ENCODE results near the gene USP25.

USP25 gene

DNA sequence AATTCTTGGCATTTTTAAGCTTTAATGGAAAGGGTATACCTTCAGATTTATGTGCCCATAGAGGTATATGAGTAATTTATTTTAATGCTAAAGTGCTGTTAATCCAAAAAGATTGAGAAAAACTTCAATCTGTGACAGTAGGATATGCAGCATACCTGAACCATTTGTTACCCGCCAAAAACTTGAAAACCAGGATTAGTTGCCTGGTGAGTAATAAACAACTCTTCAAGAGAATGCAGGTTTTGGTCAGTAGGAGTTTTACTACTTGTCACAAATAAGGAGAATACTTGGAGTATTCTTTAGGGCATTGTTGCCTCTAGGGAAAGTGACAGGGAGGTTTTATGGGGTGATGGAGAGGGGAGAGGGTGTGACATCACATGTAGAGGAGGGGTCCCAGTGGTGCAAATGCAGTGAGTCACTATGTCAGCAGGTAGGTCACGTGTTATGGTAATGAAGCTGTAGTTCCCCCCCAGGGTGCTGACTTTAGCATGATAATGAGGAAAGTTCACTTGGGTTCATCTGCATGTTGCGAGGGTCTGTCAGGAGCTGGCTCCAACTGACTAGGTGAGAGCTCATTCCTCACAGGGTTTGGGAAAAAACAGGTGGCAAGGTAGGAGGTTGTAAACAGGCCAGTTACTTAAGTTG lies 23.1 kb downstream of the USP25 start:
- no peak for DNase-seq (ENCODE audit: low read depth, low spot score)
- H3K4me3 ChIP-seq (ENCODE audit: low read length): no peak overlapping the region

DNA sequence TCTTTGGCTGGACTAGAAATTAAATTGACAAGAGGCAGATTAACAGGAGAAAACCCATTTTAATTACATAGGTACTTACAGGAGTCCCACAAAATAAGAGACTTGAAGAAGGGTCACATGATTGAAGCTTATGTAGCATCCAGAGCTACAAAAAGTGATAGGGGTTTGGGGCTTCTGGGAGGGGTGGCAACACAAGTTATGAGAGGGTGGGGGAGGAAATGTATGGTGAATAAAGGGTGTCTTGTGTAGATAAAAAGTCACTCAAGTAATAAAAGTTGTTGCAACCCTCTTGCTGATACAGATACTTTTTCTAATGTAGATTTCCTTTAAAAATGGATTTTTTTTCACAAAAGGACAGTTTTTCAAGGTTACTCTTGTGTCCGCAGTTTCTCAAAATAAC lies 24.0 kb downstream of the USP25 start:
- no peak overlapping the region for H3K4me3 ChIP-seq (ENCODE audit: low read length)

DNA sequence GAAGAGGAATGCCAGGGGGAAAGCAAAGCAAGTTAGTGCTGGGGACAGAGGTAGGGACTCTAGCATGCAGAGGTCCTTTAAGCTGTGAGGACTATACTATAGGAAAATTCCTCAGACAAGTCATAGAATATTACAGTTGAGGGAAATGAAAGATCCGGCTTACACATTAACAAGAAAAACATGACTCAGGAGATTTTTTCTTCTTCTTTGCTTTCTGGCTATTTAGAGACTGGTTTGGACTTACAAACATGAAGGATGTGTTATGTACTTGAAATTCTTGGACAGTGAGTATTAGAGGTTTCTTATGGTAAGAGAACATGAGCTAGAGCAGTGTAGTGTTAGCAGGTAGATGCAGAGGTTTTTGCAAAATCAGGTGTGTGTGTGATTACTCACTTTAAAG lies 24.9 kb downstream of the USP25 start:
- no peak for DNase-seq (ENCODE audit: low read depth, low spot score)
- no peak overlapping the region for H3K4me3 ChIP-seq (ENCODE audit: low read length)

More for the DNA sequence above, 24.0 kb downstream of the USP25 start:
- DNase-seq (ENCODE audit: low read depth, low spot score): no peak

GRCh38 chr21:15755125-15755524 lies 25.3 kb downstream of the USP25 start:
- no peak for DNase-seq (ENCODE audit: low read depth, low spot score)
- H3K4me3 ChIP-seq (ENCODE audit: low read length): no peak overlapping the region

GRCh38 chr21:15759469-15759868 lies 29.7 kb downstream of the USP25 start:
- H3K4me3 ChIP-seq (ENCODE audit: low read length): no peak overlapping the region
- DNase-seq (ENCODE audit: low read depth, low spot score): no peak

- no peak for DNase-seq (ENCODE audit: low read depth, low spot score)
- H3K4me3 ChIP-seq (ENCODE audit: low read length): no peak overlapping the region
Measured at GRCh38 chr21:15761507-15762100, 31.8 kb downstream of the USP25 start.

DNA sequence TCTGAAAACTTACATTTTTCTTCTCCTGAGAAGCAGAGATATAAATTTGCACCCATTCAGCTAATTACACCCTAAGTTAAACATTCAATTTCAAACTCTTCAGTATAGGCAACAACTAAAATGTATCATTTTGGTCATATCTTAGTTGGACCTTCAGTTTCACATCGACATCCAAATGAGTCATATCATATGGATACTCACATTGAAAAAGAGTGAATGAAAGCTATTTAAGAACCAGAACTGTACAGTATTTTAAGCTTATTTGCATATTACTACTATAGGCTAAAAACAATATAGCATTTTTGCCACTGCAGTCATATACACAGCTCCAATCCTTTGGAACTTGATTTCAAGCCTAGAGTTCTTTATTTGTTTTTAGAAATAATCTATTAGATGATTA lies 33.6 kb downstream of the USP25 start:
- H3K4me3 ChIP-seq (ENCODE audit: low read length): no peak overlapping the region
- DNase-seq (ENCODE audit: low read depth, low spot score): no peak

GRCh38 chr21:15764878-15765277 lies 35.1 kb downstream of the USP25 start:
- no peak overlapping the region for H3K4me3 ChIP-seq (ENCODE audit: low read length)

DNA sequence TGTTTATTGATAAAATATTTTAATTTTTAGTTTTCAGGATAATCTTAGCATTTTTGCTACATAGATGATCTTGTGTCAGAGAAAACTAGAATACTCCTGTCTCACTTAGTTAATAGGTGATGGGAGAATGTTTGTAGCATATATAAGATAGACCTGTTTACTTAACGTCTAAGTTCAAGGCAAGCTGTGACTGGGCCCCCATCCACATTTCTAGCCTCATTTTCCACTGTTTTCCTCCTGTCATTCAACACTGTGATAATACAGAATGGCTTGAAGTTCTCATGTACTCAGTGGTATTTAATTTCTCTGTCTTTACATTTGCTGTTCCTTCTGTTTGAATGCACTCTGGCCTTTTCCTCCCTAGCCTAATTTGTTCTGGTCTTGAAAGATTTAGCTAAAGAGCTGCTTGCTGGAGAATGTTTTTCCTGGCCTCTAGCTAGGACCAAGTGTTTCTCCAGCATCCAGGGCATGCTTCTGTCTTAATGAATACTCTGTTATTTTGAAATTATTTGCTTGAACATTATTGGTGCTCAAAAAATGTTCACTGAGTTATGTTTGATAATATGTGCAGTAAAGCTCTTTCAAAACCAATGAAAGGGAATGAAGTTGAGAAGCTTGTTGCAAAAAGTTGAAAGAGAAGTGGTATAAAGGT lies 37.3 kb downstream of the USP25 start:
- no peak for DNase-seq (ENCODE audit: low read depth, low spot score)
- H3K4me3 ChIP-seq (ENCODE audit: low read length): no peak overlapping the region

More at GRCh38 chr21:15764878-15765277, 35.1 kb downstream of the USP25 start:
- DNase-seq (ENCODE audit: low read depth, low spot score): no peak

DNA sequence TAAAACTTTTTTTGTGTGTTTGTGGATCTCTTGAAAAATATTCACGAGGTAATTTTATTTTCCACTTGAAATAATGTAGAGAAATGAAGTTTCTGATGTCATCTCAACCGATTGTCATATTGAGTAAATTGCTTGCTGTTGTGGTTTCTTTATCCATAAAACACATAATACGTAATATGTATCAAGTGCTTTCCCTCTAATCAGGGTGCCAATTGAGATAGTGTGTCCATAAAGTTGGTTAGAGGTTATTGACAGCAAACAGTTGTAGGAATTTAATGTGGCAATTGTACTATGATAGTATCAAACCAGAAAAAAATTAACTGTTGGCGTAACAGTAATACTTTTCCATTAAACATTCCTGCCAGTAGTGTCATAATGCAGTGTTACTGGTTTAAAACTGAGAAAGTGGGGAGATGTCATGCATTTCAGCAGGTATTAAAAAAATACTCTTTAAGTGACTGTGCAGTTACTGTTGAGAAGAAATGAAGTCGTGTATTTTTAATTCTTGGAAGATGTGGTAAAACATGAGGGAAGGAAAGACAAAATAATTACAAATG lies 38.3 kb downstream of the USP25 start:
- DNase-seq (ENCODE audit: low read depth, low spot score): no peak
- no peak overlapping the region for H3K4me3 ChIP-seq (ENCODE audit: low read length)

DNA sequence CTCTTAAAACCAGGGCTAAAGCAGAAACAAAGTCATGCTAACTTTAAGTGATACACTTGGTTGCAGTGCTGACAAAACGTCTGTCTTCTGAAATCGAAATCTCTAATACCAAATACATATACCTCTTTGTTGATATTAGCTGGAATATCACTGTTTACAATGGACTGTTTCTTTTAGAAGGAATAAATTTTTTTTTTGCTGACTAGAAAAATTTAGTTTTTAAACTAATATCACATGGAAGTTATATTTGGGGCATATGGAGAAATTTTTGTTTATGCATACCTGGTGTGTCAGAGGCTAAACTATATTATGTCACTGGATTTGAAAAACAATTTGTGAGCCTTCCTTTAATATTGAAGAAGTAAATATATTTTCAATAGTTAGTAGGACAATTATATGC lies 39.1 kb downstream of the USP25 start:
- DNase-seq (ENCODE audit: low read depth, low spot score): no peak
- no peak overlapping the region for H3K4me3 ChIP-seq (ENCODE audit: low read length)

- no peak for DNase-seq (ENCODE audit: low read depth, low spot score)
- no peak overlapping the region for H3K4me3 ChIP-seq (ENCODE audit: low read length)
Measured at GRCh38 chr21:15771311-15771710, 41.5 kb downstream of the USP25 start.

DNA sequence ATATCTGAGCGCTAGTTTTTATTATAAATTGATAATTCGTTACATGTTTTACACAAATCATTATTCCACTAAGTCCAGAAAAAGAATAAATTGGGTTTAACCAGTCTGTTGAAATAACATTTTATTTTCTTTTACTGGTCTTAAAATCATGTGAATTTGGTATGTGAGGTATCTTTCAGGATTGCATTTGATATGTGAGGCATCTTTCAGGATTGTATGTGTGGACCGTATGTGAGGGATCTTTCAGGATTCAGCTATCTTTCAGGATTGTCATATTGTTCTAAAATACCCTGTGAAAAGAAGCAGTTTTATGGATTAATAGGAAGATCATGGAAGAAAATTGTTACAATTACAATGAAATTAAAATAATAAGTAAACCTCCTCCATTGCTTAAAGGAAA lies 42.9 kb downstream of the USP25 start:
- no peak overlapping the region for H3K4me3 ChIP-seq (ENCODE audit: low read length)
- DNase-seq (ENCODE audit: low read depth, low spot score): no peak

GRCh38 chr21:15774590-15774989 lies 44.8 kb downstream of the USP25 start:
- no peak for DNase-seq (ENCODE audit: low read depth, low spot score)
- no peak overlapping the region for H3K4me3 ChIP-seq (ENCODE audit: low read length)

GRCh38 chr21:15775291-15775690 lies 45.5 kb downstream of the USP25 start:
- no peak for DNase-seq (ENCODE audit: low read depth, low spot score)
- H3K4me3 ChIP-seq (ENCODE audit: low read length): no peak overlapping the region

DNA sequence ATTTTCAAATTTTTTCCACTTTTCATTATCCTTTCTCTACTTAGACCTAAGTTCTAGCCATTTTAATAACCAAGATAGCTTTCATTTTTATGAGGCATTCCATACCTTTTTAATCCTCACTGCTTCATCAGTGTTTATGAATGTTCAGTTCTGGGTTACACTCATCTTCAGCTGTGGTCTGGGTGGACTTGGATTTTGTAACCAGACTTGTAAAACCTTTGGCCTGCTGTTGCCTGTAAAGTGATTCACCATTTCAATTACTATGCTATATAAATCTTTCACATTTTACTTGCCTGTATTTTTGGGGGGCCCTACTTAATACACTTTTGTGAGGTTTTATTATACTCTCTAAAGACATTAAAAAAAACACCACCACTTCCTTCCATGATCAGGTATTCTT lies 46.2 kb downstream of the USP25 start:
- no peak for DNase-seq (ENCODE audit: low read depth, low spot score)
- H3K4me3 ChIP-seq (ENCODE audit: low read length): no peak overlapping the region

DNA sequence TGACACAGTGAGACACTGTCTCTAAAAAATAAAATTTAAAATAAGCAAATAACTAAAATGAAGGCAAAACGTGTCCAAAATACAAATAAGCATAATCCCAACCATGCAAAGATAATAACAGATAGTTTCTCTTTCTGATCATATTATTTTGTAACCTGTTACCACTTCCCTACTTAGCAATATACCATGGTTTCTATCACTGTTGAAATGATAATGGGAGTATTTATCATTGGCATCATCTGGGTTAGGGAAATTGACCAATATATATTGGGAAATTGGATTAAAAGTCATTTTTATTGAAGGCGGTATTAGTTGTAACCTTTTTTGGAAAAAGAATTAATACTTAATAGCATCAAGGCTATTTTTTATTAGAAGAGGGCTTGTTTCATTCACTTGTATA lies 47.0 kb downstream of the USP25 start:
- no peak overlapping the region for H3K4me3 ChIP-seq (ENCODE audit: low read length)
- DNase-seq (ENCODE audit: low read depth, low spot score): no peak

DNA sequence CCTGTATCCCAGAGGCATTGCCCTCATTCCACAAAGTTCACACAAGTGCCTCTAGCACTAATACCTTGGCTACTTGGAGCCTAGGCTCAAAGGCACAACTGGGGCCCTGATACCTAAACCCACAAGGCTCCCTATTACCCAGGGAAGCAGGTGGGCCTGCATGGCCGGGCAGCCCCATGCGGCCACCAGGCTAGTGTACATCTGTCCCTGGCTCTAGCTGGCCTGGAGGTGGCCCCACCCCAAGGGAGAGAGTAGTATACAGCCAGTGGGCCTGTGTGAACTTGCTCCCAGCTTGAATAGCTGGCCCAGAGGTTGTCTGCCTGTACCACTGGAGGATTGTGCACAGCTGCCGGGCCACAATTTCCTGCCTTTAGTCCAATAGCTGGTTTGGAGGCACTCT lies 52.2 kb downstream of the USP25 start:
- no peak overlapping the region for H3K4me3 ChIP-seq (ENCODE audit: low read length)

DNA sequence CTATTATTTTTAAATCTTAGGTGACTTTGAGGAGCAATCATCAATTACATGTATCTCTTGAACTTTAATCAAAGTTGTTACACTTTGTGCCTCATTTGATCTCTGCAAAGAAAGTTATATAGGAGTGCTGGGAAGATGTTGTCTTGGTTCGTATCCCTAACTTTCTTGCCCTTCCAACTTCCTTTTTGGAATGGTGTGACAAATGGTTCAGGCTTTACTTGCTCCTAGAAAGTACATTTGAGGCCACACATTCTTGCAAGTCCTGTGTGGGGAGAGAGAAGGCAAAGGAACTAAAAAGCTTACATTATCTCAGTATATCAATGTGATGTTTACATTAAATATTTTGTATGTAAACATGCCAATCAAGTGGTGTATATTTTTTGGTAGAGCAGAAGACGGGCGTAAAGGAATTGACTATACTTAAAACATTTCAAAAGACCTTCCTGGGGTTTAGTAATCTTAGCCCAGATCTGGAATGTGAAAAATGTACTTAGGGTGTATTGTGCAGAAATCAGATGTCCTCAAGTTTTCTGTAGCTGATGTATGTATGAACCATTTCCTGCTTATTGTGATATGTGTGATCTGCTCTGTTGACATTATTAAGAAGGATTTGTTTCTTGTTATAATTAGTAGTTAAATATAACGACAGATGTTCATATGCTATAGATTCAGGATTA lies 59.2 kb downstream of the USP25 start:
- H3K4me3 ChIP-seq (ENCODE audit: low read length): no peak overlapping the region
- DNase-seq (ENCODE audit: low read depth, low spot score): no peak

More for the DNA sequence above, 52.2 kb downstream of the USP25 start:
- no peak for DNase-seq (ENCODE audit: low read depth, low spot score)

- no peak for DNase-seq (ENCODE audit: low read depth, low spot score)
Measured at GRCh38 chr21:15793109-15793508, 63.3 kb downstream of the USP25 start.

More at GRCh38 chr21:15793109-15793508, 63.3 kb downstream of the USP25 start:
- H3K4me3 ChIP-seq (ENCODE audit: low read length): no peak overlapping the region

Data from Jurkat, Clone E6-1 (cell line).